Kidney epithelial cell (primary cell): Measurements from ENCODE around the gene MOB2. TPM values are rescaled to one million over a fixed set of nuclear protein-coding genes. Genes with fewer than 3 reads are reported as not detected.
A peak's percentile ranks its signal among the peaks of the same experiment; 100 is the strongest.

Experiments used
- DNase-seq: peaks from one replicate; pipeline ENCODE4 v3.0.0-alpha.2; 2010; ENCODE audit warnings: low read depth
- H3K27me3 ChIP-seq: 2 replicates; pipeline ENCODE4 v1.6.0; 2011; ENCODE audit warnings: low read length; ENCODE audit not compliant: control insufficient read depth, insufficient read depth
- H3K36me3 ChIP-seq: 2 replicates; pipeline ENCODE4 v1.5.1; 2011; ENCODE audit warnings: low read length; ENCODE audit not compliant: control insufficient read depth, insufficient read depth
- H3K4me3 ChIP-seq: 2 replicates; pipeline ENCODE4 v1.5.1; 2011; ENCODE audit warnings: low read depth, mild to moderate bottlenecking, control low read depth, low read length
- CTCF ChIP-seq: IDR thresholded peaks from 2 replicates; pipeline ENCODE4 v1.5.1; 2011; ENCODE audit warnings: mild to moderate bottlenecking, moderate library complexity, low read length, control low read depth, inconsistent platforms; ENCODE audit not compliant: insufficient read depth, poor library complexity, severe bottlenecking
- total RNA-seq: library from RNA; depleted of rRNA; stranded (reverse); fragments of >200 nt; gene quantifications from 2 replicates; pipeline ENCODE4 v1.2.3, GENCODE V29; 2015

Gene MOB2
- total RNA-seq, 1 donor from 2014 or later = 18.1 TPM

- Histone ChIP-seq H3K36me3 (no peaks in the 10 kb centered on the region), H3K4me3 (no peak overlapping the region), H3K27me3 (peaks cover 14% of the 10 kb centered on the region)
- DNase-seq = no peak
- TF ChIP-seq CTCF = peak; percentile 70
Observed at GRCh38 chr11:1453611-1454034, 33.0 kb downstream of the MOB2 start.

GRCh38 chr11:1452744-1453143 lies 33.8 kb downstream of the MOB2 start:
- no peak for TF ChIP-seq CTCF
- no peak for DNase-seq
- Histone ChIP-seq H3K27me3 (peaks cover 17% of the 10 kb centered on the region), H3K36me3 (no peaks in the 10 kb centered on the region), H3K4me3 (no peak overlapping the region)

- Histone ChIP-seq H3K4me3 (no peak overlapping the region), H3K27me3 (peaks cover 17% of the 10 kb centered on the region), H3K36me3 (no peaks in the 10 kb centered on the region)
- no peak for TF ChIP-seq CTCF
- DNase-seq = no peak
Observed at GRCh38 chr11:1451781-1452470, 34.7 kb downstream of the MOB2 start.

GRCh38 chr11:1450949-1451710 lies 35.4 kb downstream of the MOB2 start:
- H3K36me3 ChIP-seq = no peaks in the 10 kb centered on the region
- H3K27me3 ChIP-seq = peaks cover 17% of the 10 kb centered on the region
- TF ChIP-seq CTCF = no peak
- H3K4me3 ChIP-seq = no peak overlapping the region
- no peak for DNase-seq

- DNase-seq = no peak
- TF ChIP-seq CTCF = no peak
- no peaks in the 10 kb centered on the region for H3K36me3 ChIP-seq
- peaks cover 15% of the 10 kb centered on the region for H3K27me3 ChIP-seq
- no peak overlapping the region for H3K4me3 ChIP-seq
Observed at GRCh38 chr11:1450344-1450875, 36.2 kb downstream of the MOB2 start.
